NCI-H2171 (cell line): ENCODE data around the gene IQCM.

ENCODE experiments used
- DNase-seq: peaks from one replicate; lab custom pipeline; 2025; lab: John Stamatoyannopoulos, UW

Gene IQCM

GRCh38 chr4:149709640-149710039, 106.0 kb downstream of the IQCM start:
- no peak for DNase-seq

GRCh38 chr4:149708513-149709130, 107.0 kb downstream of the IQCM start:
- no peak for DNase-seq

DNA sequence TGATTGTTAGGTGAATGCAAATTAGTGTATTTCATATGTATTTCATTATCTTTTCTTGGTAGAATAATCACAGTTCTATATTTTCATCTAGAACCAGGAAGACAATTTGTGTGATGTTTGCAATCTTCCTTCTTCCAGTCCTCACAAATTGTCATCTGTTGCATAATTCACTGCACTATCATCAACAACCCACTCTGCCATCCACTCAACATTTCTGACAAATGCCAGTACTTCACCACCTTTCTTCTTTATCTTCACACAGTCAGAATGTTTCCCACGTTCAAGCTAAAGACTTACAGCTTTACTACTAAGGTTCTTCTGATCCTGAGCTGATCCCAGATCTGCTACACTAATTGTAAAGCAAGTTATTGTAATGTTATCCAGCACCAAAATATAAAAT, 107.8 kb downstream of the IQCM start:
- no peak for DNase-seq

DNA sequence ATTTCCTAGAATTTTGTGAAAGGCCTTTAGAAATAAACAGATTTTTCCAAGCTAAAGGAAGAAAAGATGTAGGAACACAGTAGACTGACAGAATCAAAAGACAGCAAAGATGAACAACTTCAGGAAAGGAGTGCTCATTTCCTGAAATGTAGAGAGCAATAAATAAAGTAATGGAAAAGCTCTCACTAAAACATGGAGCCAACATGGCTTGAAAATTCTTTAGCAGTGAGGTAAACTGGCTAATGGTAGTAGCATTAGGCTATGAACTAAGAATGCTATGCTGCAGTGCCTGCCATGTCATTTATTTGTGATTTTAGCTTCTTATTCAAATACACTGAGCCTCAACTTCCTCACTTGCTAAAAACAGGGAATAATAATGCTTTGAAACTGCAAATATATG, 108.7 kb downstream of the IQCM start:
- DNase-seq = no peak

GRCh38 chr4:149702414-149703293, 113.0 kb downstream of the IQCM start:
- no peak for DNase-seq

DNA sequence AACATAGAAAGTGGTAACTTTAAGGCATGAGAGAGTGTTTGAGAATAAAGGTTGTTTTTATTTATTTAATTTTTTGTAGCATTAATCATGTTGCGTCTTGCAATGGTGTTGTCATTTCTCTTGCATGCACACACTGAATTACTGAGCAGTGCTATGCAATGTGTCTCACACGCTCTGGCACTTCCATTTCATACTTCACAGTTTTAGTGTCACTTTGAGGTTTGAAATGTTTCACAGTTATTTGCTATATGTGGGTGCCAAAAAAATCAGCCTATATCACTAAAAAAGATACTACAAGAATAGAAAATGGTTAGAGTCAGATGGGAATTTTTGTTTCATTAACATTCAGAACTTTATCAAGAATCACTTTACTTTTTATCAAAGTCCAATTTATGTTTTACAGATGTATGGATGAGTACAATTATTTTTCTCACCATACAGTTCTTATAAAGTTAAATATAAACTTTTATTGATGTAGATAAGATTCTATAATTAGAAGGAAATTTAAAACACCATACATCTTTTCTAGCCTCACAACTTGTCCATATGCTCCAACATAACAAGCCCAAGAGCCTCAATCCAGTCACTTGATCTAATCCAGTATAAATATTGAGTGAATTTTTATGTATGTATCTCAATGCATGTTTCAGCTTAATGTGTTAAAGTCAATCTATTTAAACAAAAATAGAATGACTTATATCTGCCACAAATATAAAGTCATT, 114.0 kb downstream of the IQCM start:
- no peak for DNase-seq

DNA sequence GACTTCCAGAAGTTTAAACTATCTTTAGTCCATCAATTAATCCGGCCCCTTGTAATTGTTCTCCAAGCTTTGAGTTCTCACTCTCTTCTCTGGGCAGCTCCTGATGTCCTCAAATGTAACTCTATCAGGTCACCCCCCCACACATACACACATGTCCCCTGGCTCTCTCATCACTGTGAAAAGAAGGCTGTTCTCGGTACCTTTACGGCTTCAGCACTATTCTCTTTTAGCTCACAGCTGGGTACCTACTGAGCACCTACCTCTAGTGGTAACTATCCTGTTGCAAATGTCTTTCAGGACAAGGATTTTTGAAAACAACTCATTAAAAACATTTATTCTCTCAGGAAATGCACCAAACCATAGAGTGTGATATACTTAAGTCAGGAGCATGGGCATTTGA, 115.4 kb downstream of the IQCM start:
- DNase-seq = no peak

GRCh38 chr4:149699642-149700041, 116.0 kb downstream of the IQCM start:
- DNase-seq = no peak

DNA sequence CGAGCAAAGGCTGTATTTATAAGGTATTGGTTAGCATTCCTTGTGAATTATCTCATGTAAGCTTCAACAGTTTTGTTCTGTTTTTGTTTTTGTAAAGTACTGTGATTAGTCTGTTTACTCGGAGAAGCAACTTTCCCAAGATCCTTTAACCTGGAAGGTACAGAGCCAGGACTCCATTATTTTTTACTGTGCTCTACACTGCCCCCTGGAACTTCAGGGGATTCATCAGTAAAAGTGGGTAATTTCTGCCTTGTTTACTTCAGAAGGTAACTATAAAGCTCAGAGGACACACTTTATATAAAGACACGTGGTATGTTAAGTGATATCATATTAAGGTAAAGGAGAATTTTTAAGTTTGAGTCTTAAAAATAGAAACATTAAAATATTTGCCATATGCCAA, 124.9 kb downstream of the IQCM start:
- no peak for DNase-seq

DNA sequence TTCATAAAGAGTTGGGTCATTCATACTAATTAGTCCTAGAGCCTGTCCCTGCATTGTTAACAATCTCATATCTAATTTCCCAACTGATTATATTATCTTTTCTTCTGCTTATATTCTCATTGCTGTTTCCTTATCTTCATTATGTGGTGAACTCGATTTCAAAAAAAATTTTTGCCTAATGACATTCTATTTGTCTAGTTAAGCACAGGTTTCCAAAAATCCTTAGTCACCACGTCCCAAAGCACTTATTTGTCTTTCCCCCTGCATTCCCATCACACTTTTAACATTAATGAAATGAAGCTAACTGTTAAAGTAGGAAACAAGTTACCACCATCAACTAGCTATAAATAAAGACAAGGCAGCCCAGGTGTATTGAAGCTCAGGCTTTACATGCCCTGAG, 131.1 kb downstream of the IQCM start:
- no peak for DNase-seq

DNA sequence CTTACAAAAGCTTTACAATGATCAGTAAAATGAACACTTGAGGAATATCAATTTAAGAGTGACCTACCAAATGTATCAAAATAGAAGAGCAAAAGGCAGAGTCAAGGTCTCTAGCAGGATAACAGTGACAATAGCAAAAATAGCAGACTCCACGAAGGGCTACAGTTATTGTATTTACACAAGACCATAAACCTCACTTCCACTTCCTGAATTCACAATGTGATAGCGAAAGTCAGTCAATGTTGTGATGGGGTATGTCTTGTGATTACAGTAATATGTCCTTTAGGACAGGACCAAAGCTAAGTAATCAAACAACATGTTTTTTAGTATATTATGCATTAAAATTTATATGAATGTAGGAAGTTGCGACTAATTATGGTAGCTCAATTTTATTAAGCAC, 139.6 kb downstream of the IQCM start:
- DNase-seq = no peak

DNA sequence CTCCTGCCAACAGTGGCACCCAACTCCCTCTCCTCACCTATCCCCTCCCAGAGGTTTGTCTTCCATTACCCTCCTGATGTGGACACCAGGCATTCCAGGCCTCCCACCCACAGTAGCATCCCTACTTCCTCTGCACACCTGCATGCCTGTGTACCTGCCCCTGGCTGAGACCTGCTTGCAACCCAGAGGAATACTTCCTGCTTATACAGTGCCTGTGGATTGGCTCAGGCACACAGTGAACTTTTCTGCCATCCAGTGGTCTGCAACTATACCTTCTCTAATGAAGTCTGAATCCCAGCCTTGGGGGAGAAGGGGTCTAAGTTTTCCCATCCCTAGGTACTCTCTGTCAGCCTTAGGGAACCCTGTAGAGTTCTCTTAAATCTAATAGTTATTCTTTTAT, 169.9 kb downstream of the IQCM start:
- DNase-seq = no peak

- no peak for DNase-seq
Observed at GRCh38 chr4:149638073-149638472, 177.6 kb downstream of the IQCM start.

GRCh38 chr4:149634368-149634767, 181.3 kb downstream of the IQCM start:
- no peak for DNase-seq

DNA sequence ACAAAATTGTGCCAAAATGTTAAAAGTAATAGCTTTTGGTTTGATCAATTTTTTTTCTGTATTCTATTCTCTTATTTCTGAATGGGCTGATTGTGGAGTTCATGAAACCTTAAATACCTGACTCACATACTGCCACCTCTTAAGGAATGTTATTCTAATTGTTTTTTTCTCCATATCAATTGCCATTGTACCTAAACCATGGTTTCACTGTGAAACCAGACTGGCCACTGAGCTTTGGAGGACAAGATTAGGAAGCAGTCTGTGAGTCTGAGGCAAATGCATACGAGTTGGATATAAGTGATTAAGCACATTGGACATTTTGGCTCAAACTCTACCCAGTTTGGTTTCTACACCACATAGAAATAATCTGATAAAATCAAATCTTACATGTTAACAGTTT, 184.0 kb downstream of the IQCM start:
- no peak for DNase-seq

- no peak for DNase-seq
Observed at GRCh38 chr4:149630064-149630463, 185.6 kb downstream of the IQCM start.

DNA sequence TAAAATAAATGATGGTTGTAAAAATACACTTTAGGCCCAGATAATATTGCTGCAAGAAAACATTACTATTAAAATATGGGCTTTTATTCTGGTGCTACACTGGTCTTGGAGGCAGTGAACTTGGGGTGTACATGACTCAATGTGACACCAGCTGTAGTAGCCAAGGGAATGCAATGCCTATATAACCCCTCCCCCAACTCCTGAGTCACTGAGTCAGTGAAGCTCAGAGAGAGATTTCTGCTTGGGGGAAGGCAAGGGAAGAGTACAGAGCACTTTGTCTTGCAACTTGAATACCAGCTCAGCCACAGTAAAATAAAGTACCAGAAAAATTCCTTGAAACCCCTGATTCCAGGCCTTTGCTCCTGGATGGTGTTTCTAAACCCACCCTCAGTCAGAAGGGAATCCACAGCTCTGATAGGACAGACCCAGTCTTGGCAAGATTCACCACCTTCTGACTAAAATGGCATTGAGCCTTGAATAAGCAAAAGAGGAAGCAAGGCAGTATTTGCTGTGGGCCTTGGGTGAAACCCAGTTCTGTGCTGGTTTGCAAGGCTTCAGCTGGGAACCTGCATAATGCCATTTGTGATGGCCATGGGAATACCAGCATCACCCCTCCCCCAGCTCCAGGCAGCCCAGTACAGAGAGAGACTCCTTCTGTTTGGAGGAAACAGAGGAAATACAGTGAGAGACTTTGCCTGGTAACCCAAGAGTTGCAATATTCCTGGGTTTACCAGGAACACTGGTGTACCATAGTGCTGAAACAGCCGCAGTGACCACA, 209.9 kb downstream of the IQCM start:
- no peak for DNase-seq

GRCh38 chr4:149604827-149605226, 210.8 kb downstream of the IQCM start:
- DNase-seq = no peak

GRCh38 chr4:149595500-149595899, 220.1 kb downstream of the IQCM start:
- no peak for DNase-seq

GRCh38 chr4:149589826-149590225, 225.8 kb downstream of the IQCM start:
- no peak for DNase-seq

GRCh38 chr4:149584722-149585121, 230.9 kb downstream of the IQCM start:
- no peak for DNase-seq

- no peak for DNase-seq
Observed at GRCh38 chr4:149574971-149575370, 240.7 kb downstream of the IQCM start.
